NCI-H1048 (cell line): Measurements from ENCODE around the gene FXYD5.
"Not testable (repeated sequence)": the region's sequence is repeated elsewhere in the genome, so short reads cannot be mapped to it uniquely, and the experiment has no call there.

Experiments used
- DNase-seq: peaks from one replicate; lab custom pipeline; 2025; lab: John Stamatoyannopoulos, UW

FXYD5 gene

GRCh38 chr19:35138305-35138892 is 16.1 kb upstream of the FXYD5 start, which contains the start of gene FXYD1:
Gene FXYD1 (plus strand): TSS chr19:35138824. CDS start chr19:35140080, 1,256 bp downstream.
- no peak for DNase-seq

- no peak for DNase-seq
Measured at GRCh38 chr19:35140207-35140961, 14.2 kb upstream of the FXYD5 start.

GRCh38 chr19:35140962-35141836 is 13.3 kb upstream of the FXYD5 start:
- DNase-seq, result peak; percentile 60

GRCh38 chr19:35141837-35142605 is 12.5 kb upstream of the FXYD5 start:
- DNase-seq, result no peak

DNA sequence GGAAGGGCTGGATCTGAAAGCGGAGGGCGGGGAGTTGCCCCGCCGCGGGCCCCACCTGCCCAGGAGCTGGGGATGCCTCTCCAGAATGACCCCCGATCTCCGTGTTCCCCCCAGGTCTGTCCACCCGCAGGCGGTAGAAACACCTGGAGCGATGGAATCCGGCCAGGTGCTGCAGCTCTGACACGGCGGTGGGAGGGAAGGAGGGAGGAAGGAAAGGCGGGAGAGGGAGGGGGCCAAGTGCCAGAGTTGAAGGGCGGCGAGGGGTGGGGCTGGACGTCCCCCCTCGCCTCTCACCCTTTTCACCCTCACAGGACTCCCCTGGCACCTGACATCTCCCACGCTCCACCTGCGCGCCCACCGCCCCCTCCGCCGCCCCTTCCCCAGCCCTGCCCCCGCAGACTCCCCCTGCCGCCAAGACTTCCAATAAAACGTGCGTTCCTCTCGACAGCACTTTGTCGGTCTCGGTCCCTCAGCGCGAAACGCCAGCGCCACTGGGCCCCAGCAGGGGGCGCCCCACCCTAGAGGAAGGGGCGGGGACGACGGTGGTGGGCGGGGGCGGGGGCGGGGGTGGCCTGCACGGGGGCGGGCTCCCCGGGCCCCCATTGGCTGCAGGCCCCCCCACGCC is 11.8 kb upstream of the FXYD5 start:
- DNase-seq, result no peak

GRCh38 chr19:35143231-35143715 is 11.3 kb upstream of the FXYD5 start, which contains the start of gene FXYD7:
Gene FXYD7 (plus strand): TSS chr19:35143255. CDS start chr19:35143334, 79 bp downstream.
- DNase-seq, result no peak

DNA sequence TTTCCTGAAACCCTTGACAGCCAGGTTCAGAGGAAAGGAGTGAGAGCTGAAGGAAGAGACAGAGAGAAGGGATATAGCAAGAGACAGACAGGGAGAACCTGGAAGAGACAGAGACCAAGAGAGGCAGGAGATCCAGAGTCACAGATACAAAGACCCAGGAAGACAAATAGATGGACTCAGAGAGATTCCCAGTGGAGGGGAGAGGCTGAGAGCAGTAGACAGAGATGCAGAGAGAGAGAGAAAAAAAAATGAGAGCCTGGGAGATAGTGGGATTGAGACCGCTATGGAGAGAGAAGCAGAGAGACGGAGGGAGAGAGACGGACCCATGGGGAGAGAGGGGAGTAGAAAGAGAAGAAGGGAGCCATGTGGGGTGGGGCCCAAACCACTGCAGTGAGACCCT is 10.7 kb upstream of the FXYD5 start:
- DNase-seq, result no peak

GRCh38 chr19:35144259-35144599 is 10.3 kb upstream of the FXYD5 start:
- no peak for DNase-seq

DNA sequence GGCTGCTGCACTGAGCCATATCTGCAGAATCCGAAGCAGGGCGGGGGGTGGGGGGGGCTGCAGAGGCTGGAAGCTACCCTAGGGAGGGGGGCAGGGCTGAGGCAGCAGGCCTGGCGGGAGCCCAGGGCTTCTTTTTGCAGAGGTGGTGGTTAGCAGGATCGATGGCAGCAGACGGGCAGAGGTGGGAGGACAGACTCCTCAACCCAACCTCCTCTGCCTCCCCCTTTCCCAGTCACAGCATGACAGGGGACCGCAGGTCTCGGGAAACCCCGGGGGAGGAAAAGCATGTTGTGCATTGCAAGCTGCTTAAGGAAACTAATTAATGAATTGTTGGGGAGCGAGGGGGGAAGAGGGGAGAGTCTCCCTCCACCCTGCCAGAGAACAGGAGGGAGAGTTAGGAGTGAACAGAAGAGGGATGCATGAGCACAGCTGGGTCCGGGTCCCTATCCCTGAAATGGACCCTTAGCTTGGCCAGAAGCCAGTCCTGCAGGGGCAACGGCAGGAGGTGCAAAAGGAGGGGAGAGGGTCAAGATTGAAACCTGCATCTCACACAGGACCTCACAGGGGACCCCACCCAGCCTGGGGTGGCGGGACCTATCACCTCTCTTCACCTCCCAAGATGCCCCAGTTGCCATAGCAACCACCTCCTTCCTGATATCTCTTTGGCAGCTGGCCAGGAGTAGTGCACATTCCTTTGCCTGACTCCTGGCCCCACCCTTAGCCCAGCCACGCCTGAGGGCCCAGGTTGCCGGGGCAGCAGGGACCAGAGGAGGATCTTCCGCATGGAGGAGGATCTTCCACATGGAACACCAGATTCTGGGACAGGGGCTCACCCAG is 9.7 kb upstream of the FXYD5 start:
- DNase-seq, result no peak

DNA sequence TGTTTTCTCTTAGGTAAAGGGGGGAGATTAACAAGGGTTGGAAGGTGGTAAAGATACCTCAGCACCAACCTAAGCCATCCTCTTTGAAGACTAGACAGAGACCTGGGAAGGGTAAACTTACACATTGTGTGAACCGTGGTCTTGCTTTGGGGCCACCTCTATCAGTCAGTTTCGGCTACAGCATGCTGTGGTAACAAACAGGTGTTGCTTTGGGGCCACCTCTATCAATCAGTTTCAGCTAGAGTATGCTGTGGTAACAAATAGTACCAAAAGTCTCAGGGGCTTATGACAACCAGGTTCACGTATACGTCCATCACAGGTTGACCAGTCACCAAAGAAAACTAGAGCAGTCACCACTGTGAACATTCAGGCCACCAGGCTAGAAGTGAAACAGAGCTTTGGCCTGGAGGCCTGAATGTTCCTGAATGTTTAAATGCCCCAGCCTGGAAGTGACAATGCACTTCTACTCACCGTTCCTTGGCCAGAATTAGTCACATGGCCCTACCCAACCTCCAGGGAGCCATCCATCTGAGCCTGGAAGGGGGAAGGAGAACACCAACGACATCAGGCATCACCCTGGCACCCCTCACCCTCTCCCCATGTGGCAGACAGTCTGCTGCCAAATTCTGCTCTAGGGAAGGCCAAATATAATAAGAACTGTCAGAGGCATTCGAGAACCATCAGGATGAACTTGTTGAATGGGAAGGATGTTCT is 7.6 kb upstream of the FXYD5 start:
- no peak for DNase-seq

- no peak for DNase-seq
Measured at GRCh38 chr19:35149463-35149862, 5.1 kb upstream of the FXYD5 start.

DNA sequence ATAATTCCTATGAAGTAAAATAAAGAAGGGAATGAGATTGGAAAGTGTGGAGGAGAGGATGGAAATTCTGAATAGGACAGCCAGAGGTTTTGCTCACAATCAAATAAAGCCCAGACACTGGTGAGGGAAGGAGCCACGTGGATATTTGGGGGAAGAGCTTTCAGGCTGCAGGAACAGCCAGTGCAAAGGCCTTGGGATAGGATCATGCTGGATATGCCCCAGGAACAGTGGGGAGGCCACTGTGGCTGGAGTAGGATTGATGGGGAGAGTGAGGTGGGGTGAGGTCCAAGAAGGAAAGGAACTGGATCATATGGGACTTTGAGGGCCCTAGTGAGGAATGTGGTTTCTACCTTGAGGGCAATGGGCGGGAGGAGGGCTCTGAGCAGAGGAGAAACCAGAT is 4.1 kb upstream of the FXYD5 start:
- no peak for DNase-seq

DNA sequence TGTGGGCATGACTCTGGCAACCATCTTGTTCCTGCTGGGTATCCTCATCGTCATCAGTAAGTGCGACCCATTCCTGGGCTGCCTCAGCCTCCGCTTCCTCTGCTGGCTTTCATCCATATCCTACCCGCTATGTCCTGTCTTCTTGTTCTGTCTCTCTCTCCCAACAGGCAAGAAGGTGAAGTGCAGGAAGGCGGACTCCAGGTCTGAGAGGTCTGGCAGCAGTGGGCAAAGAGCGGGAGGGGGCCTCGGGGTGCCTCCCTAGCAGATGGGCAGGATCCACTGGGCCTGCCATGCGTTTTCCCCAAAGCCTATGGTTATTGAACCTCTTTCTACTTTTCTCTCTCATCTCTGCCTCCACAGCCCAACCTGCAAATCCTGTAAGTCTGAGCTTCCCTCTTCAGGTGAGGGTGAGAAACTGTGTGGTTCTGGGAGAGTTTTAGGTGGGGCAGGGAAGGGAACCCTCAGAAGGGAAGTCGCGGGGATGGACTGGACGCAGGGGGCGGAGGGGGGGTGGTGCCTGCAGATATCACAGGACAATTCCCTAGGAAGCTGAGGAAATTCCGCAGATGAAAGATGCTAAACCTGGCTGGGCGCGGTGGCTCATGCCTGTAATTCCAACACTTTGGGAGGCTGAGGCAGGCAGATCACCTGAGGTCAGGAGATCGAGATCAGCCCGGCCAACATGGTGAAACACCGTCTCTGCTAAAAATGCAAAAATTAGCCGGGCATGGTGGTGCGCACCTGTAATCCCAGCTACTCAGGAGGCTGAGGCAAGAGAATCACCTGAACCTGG is 3.1 kb upstream of the FXYD5 start:
- no peak for DNase-seq

- not testable (repeated sequence) for DNase-seq
Measured at GRCh38 chr19:35153129-35153522, 1.4 kb upstream of the FXYD5 start.

- DNase-seq, result no peak
Measured at GRCh38 chr19:35153701-35154524, 622 bp upstream of the FXYD5 start.

GRCh38 chr19:35155441-35155840 is 906 bp downstream of the FXYD5 start:
- no peak for DNase-seq

GRCh38 chr19:35155981-35156672 is 1.6 kb downstream of the FXYD5 start:
- DNase-seq, result no peak

DNA sequence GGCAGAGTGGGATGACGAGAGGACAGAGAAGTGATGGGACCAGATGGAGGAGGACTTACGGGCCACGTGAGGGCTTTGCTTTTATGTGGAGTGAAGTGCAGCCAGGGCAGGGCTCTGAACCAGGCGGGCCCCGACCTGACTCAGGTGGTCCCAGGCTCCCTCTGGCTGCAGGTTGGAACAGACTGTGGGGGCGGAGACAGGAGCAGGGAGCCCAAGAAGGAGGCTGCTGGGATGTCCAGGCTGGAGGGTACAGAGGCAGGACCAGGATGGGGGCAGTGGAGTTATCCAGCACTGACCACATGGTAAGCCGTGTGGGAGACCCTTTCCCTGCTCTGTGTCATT is 2.1 kb downstream of the FXYD5 start:
- no peak for DNase-seq
